H1 (cell line): Measurements from ENCODE around the gene AQP4. TPM values are rescaled to one million over a fixed set of nuclear protein-coding genes. Genes with fewer than 3 reads are reported as not detected.

Experiments
- ATF2 ChIP-seq: IDR thresholded peaks from 2 replicates; pipeline ENCODE4 v1.6.1; 2012; ENCODE audit warnings: low read length, inconsistent platforms
- ATF3 ChIP-seq: IDR thresholded peaks from 2 replicates; pipeline ENCODE4 v1.6.1; 2011; ENCODE audit warnings: low read depth, mild to moderate bottlenecking, low read length; ENCODE audit not compliant: insufficient read depth
- CHD7 ChIP-seq: fragments of 300-600 bp; sonication (generic); IDR thresholded peaks from 2 replicates; pipeline ENCODE4 v1.7.1; 2012; ENCODE audit warnings: low read length, moderate library complexity, mild to moderate bottlenecking, inconsistent platforms; ENCODE audit not compliant: insufficient replicate concordance
- E2F6 ChIP-seq: IDR thresholded peaks from 2 replicates; pipeline ENCODE4 v1.6.1; 2012; ENCODE audit warnings: inconsistent platforms
- FOSL1 ChIP-seq: IDR thresholded peaks from 2 replicates; pipeline ENCODE4 v1.6.1; 2011; ENCODE audit warnings: mild to moderate bottlenecking, low read depth, low read length, moderate library complexity; ENCODE audit not compliant: insufficient read depth
- SP4 ChIP-seq: IDR thresholded peaks from 2 replicates; pipeline ENCODE4 v1.6.1; 2012; ENCODE audit warnings: low read length, inconsistent platforms
- TAF1 ChIP-seq: IDR thresholded peaks from 2 replicates; pipeline ENCODE4 v1.6.1; 2011; ENCODE audit warnings: mild to moderate bottlenecking, low read depth, low read length
- polyA plus RNA-seq, 7 experiments: library from polyadenylated mRNA; depleted of rRNA in 3 of 7; stranded (reverse) in 5 of 7; unstranded in 2 of 7; fragments of >200 nt in 5 of 7; fragments of 200-250 nt in 2 of 7; gene quantifications; 1 replicate in 5 of 7; 2 replicates in 1 of 7; 4 replicates in 1 of 7; pipeline versions ENCODE4 v1.2.1 to v1.2.3, GENCODE V29; 2011 to 2013; ENCODE audit warnings: missing spikeins in 2 of 7, mixed read lengths in 2 of 7
- total RNA-seq: library from RNA; stranded (reverse); fragmentation: NEBNext Ultra II Directional; extraction: Animal tissue kit (Norgen Biotek cat#: 25700); gene quantifications from 2 replicates; pipeline ENCODE4 v1.2.1, GENCODE V29; 2021

AQP4 gene
- total and polyA plus RNA-seq, 2 of the 8 experiments (the other 6 are each of a cell fraction or from before 2014, with no cell fraction given): 2.2 to 2.8 TPM

GRCh38 chr18:26819046-26819445 is 46.5 kb downstream of the AQP4 start (continued):
- TF ChIP-seq CHD7 (no peak), ATF3 (no peak), E2F6 (no peak), ATF2 (no peak), TAF1 (no peak), SP4 (no peak), FOSL1 (no peak)
